HUES64 (cell line): ENCODE results near the gene MPPE1.

Experiments
- H3K27ac ChIP-seq: 2 replicates; pipeline ENCODE4 v1.7.0; 2013; ENCODE audit warnings: low read depth, low read length, inconsistent platforms
- H3K27me3 ChIP-seq: 2 replicates; pipeline ENCODE4 v1.6.1; 2013; ENCODE audit warnings: mild to moderate bottlenecking, low read length; ENCODE audit not compliant: insufficient read depth
- H3K36me3 ChIP-seq: 2 replicates; pipeline ENCODE4 v1.6.1; 2013; ENCODE audit warnings: mild to moderate bottlenecking, low read length; ENCODE audit not compliant: insufficient read depth
- H3K4me1 ChIP-seq: 2 replicates; pipeline ENCODE4 v1.6.1; 2013; ENCODE audit warnings: mild to moderate bottlenecking, low read length, moderate library complexity; ENCODE audit not compliant: insufficient read depth
- H3K4me3 ChIP-seq: 2 replicates; pipeline ENCODE4 v1.5.1; 2013; ENCODE audit warnings: mild to moderate bottlenecking, low read length, moderate library complexity
- H3K9ac ChIP-seq: 2 replicates; pipeline ENCODE4 v1.6.1; 2013; ENCODE audit warnings: mild to moderate bottlenecking, low read depth, low read length
- H3K9me3 ChIP-seq: 2 replicates; pipeline ENCODE4 v1.6.1; 2013; ENCODE audit warnings: low read depth, low read length; ENCODE audit not compliant: insufficient read depth
- WGBS: fragments of 150-250, 120-280 bp; methylation state at CpG from one replicate; pipeline ENCODE4 v1.1.7; 2013; ENCODE audit warnings: missing lambda C conversion rate; 5-methylcytosine and 5-hydroxymethylcytosine counted together

Gene MPPE1

DNA sequence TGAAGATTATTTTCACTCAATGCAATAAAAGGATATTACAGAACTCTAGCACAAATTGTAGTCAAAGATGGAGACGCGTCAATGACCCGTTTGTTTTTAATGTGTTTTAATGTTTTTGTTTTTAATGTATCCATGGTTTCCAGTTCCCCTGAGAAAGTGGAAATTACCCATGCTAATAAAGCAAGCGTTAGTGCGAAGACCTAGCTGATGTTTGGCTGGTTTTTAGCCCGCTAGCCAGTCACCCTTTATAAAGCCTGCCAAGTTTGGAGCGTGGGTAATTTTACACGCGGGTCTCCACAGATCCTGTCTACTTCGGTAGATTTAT, 57.3 kb downstream of the MPPE1 start:
- H3K4me1 ChIP-seq, result peaks cover 24% of the 10 kb centered on the region
- H3K4me3 ChIP-seq, result peak overlapping the region; percentile 82
- H3K9me3 ChIP-seq, result no peaks in the 10 kb centered on the region
- H3K9ac ChIP-seq, result peak overlapping the region; percentile 82
- 19% methylated on average over 10 of the region's 10 CpGs for WGBS
- H3K36me3 ChIP-seq, result no peaks in the 10 kb centered on the region
- peak overlapping the region; percentile 65 for H3K27ac ChIP-seq
- H3K27me3 ChIP-seq, result no peaks in the 10 kb centered on the region

DNA sequence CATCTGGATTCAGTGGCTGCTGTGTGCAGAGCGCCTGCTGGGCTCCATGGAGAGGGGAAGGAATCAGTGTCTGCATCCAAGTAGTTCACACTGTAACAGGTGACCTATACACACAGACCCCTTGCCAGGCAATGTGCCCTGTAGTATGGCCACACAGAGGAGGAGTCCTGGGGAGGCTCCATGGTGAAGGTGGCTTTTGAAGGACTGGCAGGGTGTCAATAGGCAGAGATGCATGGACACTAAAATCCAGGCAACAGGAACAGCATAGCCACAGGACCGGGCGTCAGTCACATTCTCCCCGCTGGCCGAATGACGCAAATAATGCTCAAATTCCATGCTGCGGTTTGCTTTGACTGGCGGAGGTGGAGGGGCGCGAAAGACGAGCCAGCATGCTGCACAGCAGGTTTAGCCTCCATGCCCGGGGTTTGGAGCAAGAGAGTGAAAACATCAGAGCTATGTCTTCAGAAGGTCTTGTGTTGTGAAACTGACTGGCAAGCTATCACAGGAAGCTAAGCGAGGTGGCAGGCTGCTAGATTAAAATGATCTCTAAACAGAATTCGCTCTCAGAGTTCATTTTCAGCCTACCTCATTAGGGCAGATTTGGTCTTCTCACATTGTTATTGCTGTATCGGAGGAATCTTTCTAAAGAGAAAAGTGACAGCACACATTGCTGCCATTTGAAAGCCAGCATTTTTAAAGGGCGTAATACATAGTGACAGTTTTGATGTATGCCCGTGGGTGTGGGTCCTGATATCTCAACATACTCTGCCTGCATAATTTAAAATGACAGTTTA, 58.1 kb downstream of the MPPE1 start:
- Histone ChIP-seq H3K9me3 (no peaks in the 10 kb centered on the region), H3K4me1 (peaks cover 24% of the 10 kb centered on the region), H3K27ac (peak overlapping the region; percentile 31; the same call in 1 of the 2 replicates), H3K4me3 (peak overlapping the region; percentile 82), H3K36me3 (no peaks in the 10 kb centered on the region), H3K27me3 (no peaks in the 10 kb centered on the region), H3K9ac (peak overlapping the region; percentile 28; the same call in 1 of the 2 replicates)
- 81% methylated on average over 17 of the region's 17 CpGs for WGBS

DNA sequence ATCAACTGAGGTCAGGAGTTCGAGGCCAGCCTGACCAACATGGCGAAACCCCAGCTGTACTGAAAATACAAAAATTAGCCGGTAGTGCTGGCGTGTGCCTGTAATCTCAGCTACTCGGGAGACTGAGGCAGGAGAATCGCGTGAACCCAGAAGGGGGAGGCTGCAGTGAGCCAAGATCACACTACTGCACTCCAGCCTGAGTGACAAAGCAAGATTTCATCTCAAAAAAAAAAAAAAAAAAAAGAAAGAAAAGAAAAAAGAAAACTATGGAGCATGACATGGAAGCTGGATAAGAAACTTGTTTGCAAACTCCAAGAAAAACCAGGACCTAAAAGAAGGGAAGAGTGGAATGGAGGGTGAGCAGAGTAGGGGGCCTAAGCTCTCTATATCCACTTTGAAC, 58.8 kb downstream of the MPPE1 start:
- 94% methylated on average over 7 of the region's 7 CpGs for WGBS
- H3K27me3 ChIP-seq, result no peaks in the 10 kb centered on the region
- H3K9ac ChIP-seq, result no peak overlapping the region
- H3K36me3 ChIP-seq, result no peaks in the 10 kb centered on the region
- peaks cover 24% of the 10 kb centered on the region for H3K4me1 ChIP-seq
- no peak overlapping the region for H3K27ac ChIP-seq
- H3K4me3 ChIP-seq, result no peak overlapping the region
- no peaks in the 10 kb centered on the region for H3K9me3 ChIP-seq

DNA sequence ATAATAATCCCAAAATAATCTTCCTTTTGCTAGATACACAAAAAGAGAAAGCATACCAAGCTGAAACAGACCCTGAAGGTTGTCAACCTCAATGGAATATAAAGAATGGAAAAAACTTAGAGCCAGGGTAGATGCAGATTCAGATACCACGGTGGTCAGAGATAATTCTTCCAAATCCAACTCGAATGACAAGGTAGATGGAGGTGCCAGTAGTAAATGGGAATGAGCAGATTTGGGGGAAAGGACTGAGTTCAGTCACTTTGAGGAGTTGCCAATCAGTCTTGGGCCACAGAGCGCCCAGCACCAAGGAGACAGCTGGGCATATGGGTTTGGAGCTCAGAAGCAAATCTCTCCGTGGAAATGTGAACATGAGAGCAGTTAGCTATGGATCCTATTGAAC, 60.3 kb downstream of the MPPE1 start:
- Histone ChIP-seq H3K4me3 (no peak overlapping the region), H3K36me3 (no peaks in the 10 kb centered on the region), H3K9me3 (no peaks in the 10 kb centered on the region), H3K9ac (no peak overlapping the region), H3K4me1 (peaks cover 16% of the 10 kb centered on the region), H3K27ac (no peak overlapping the region), H3K27me3 (no peaks in the 10 kb centered on the region)
- WGBS, result 91% methylated on average over 4 of the region's 4 CpGs

DNA sequence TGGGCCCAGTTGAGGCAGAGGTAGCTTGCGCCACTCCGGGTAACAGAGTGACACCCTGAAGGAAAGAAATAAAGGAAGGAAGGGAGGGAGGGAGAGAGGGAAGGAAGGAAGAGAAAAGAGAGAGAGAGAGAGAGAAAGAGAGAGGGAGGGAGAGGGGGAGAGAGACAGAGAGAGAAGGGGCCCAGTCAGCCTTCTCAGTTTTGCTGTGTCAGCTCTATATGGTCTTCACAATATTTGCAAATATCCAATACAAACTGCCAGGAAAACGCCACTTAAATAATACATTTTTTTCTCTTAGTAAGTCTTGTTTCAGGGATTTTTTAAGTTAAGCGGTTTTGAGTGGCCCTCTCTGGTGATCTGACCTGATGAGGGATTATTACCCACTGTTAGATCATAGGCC, 62.5 kb downstream of the MPPE1 start:
- Histone ChIP-seq H3K9me3 (no peaks in the 10 kb centered on the region), H3K4me3 (no peak overlapping the region), H3K9ac (no peak overlapping the region), H3K27me3 (no peaks in the 10 kb centered on the region), H3K27ac (no peak overlapping the region), H3K36me3 (no peaks in the 10 kb centered on the region), H3K4me1 (peaks cover 11% of the 10 kb centered on the region)
- 90% methylated on average over 4 of the region's 4 CpGs for WGBS

DNA sequence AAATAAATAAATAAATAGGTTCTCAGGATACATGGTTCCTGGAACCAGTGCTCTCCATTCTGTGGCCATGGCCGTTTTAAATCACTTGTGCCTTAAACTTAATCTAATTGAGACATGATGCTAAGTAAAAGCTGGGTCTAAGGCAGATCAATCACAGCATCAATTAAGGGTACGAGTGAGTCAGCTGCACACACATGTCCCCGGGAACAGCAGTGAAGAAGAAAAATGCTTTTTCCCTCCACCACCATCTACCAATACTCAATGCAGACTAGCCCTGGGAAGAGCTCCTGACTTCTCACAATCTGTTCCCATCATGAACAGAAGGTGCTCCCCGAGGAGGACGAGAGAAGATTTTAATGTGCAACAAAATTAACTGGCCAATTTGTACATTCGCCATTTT, 63.7 kb downstream of the MPPE1 start:
- H3K36me3 ChIP-seq, result no peaks in the 10 kb centered on the region
- no peak overlapping the region for H3K4me3 ChIP-seq
- 96% methylated on average over 5 of the region's 6 CpGs for WGBS
- no peaks in the 10 kb centered on the region for H3K9me3 ChIP-seq
- no peak overlapping the region for H3K27ac ChIP-seq
- no peaks in the 10 kb centered on the region for H3K27me3 ChIP-seq
- peaks cover 9% of the 10 kb centered on the region; the same call in 1 of the 2 replicates for H3K4me1 ChIP-seq
- H3K9ac ChIP-seq, result no peak overlapping the region

DNA sequence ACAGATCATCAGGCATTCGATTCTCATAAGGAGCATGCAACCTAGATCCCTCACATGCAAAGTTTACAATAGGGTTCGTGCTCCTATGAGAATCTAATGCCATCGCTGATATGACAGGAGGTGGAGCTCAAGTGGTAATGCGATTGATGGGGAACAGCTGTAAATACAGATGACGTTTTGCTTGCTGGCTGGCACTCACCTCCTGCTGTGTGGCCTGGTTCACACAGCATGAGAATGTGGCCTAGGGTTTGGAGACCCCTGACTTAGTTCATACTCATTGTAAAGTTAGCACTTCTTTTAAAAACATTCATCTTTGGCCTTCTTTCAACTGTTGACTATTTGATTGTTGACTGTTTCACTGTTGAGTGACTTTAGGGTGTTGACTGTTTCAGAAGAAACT, 65.6 kb downstream of the MPPE1 start:
- Histone ChIP-seq H3K4me3 (no peak overlapping the region), H3K36me3 (no peaks in the 10 kb centered on the region), H3K27me3 (no peaks in the 10 kb centered on the region), H3K9me3 (no peaks in the 10 kb centered on the region), H3K4me1 (peaks cover 9% of the 10 kb centered on the region; the same call in 1 of the 2 replicates), H3K27ac (no peak overlapping the region), H3K9ac (no peak overlapping the region)
- WGBS, result 88% methylated on average over 5 of the region's 5 CpGs

DNA sequence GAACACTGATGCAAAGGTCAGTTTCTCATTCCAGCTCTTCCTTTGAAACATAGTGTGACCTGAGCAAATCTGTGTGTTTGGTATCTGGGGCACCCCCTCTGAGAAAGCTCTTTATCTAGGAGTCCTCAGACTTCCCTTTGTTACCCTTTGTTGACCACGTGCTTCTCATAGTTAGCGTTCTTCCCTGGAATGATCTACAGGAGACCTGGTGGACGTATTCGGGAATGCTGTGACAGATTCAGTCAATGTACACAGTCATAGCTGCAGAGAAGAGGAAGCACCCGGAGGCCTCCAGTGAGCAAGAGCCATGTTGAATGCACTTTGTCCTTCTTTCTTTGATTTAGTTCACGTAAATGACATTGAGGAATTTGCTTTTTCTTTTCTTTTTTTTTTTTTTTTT, 67.6 kb downstream of the MPPE1 start:
- no peak overlapping the region for H3K4me3 ChIP-seq
- WGBS, result 82% methylated on average over 6 of the region's 6 CpGs
- H3K9ac ChIP-seq, result no peak overlapping the region

DNA sequence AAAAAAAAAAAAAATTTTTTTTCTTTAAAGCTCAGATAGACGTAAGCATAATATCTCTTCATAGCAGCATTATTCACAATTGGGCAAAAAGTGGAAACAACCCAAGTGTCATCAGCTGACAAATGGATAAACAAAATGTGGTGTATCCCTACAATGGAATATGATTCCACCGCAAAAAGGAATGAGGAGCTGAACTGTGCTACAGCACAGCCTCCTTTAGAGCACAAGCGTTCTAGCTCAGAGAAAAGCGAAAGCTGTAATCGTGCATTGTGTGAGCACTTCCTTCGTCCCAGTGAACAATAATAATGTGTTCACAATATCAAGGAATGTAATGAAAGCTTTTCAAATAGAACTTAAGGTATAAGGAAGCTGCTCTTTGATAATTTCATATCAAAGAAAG, 68.6 kb downstream of the MPPE1 start:
- Histone ChIP-seq H3K4me1 (peaks cover 9% of the 10 kb centered on the region; the same call in 1 of the 2 replicates), H3K27me3 (no peaks in the 10 kb centered on the region), H3K4me3 (no peak overlapping the region), H3K9ac (no peak overlapping the region), H3K9me3 (no peaks in the 10 kb centered on the region), H3K36me3 (no peaks in the 10 kb centered on the region), H3K27ac (no peak overlapping the region)
- 95% methylated on average over 5 of the region's 6 CpGs for WGBS

More for the DNA sequence above, 67.6 kb downstream of the MPPE1 start:
- Histone ChIP-seq H3K27ac (no peak overlapping the region), H3K27me3 (no peaks in the 10 kb centered on the region), H3K36me3 (no peaks in the 10 kb centered on the region), H3K9me3 (no peaks in the 10 kb centered on the region), H3K4me1 (peaks cover 9% of the 10 kb centered on the region; the same call in 1 of the 2 replicates)

DNA sequence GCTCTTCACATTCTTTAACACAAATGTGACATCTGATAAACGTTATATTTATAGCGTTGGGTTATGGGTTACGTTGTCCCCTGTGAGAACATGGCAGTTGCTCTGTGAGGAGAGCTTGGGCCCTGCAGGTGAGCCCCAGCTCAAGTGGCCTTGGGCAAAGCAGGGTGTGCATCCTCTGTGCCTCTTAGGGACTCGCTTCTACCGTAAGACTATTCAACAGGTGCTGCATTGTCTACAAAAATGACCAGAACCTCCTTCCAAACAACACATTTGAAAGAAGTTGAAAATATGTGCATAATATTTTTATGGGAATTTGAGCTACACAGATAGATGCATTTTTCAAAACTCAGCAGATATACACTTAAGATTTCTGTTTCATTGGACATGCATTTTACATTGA, 73.3 kb downstream of the MPPE1 start:
- H3K4me3 ChIP-seq, result no peak overlapping the region
- no peaks in the 10 kb centered on the region for H3K27me3 ChIP-seq
- no peaks in the 10 kb centered on the region for H3K36me3 ChIP-seq
- WGBS, result 95% methylated on average over 5 of the region's 5 CpGs
- no peaks in the 10 kb centered on the region for H3K4me1 ChIP-seq
- H3K27ac ChIP-seq, result no peak overlapping the region
- H3K9me3 ChIP-seq, result no peaks in the 10 kb centered on the region
- H3K9ac ChIP-seq, result no peak overlapping the region
